ENCODE data around the gene DVL3. TPM values are rescaled to one million over a fixed set of nuclear protein-coding genes. Genes with fewer than 3 reads are reported as not detected.

Gene DVL3
- total RNA-seq, 1 experiment from 2014 or later: 86.7 TPM

DNA sequence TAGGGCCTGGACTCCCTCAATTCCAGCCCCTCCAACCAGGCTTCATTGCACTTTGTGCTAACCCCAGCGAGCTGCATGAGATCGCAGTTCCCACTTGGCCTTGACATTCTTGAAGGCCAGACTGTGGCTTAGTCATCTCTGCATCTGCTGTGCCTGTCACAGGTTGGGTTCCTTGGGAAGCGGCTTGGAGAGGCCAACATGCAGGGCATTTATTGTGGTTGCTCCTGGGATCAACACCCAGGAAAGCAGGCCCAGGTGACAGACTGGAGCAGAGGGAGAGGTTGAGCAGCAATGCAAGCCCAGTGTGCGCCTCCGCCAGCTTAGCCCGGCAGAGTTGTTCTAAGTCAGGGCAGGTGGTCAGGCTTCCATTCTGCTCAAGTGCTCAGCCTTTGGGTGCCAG is 41.4 kb downstream of the DVL3 start:
- no peak overlapping the region for H3K27ac Mint-ChIP-seq (ENCODE audit: unreplicated experiment)
- CTCF ChIA-PET: no interaction called here
- TF ChIP-seq, protein P1, sequence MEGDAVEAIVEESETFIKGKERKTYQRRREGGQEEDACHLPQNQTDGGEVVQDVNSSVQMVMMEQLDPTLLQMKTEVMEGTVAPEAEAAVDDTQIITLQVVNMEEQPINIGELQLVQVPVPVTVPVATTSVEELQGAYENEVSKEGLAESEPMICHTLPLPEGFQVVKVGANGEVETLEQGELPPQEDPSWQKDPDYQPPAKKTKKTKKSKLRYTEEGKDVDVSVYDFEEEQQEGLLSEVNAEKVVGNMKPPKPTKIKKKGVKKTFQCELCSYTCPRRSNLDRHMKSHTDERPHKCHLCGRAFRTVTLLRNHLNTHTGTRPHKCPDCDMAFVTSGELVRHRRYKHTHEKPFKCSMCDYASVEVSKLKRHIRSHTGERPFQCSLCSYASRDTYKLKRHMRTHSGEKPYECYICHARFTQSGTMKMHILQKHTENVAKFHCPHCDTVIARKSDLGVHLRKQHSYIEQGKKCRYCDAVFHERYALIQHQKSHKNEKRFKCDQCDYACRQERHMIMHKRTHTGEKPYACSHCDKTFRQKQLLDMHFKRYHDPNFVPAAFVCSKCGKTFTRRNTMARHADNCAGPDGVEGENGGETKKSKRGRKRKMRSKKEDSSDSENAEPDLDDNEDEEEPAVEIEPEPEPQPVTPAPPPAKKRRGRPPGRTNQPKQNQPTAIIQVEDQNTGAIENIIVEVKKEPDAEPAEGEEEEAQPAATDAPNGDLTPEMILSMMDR (IDR thresholded peaks at IDR 0.05; ENCODE audit: insufficient read depth in 1 of 2, low read depth in 1 of 2, low read length in 1 of 2, severe bottlenecking in 1 of 2, unreplicated experiment in 1 of 2): no peak

DNA sequence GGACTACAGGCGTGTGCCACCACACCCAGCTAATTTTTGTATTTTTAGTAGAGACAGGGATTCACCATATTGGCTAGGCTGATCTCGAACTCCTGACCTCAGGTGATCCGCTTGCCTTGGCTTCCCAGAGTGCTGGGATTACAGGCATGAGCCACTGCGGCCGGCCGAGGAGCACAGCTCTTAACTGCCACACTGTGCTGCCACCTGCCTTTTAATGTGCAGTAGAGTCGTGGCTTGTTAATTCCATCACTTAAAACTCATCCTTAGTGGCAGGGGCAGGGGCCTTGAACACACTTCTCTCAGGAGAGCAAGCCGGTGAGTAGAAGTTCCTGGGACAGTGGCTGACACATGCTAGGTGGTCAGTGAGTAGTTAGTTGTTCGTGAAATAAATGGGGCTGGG is 43.3 kb downstream of the DVL3 start:
- no peak overlapping the region for H3K27ac Mint-ChIP-seq (ENCODE audit: unreplicated experiment)
- Histone ChIP-seq H3K4me1 (no peaks in the 10 kb centered on the region), H3K4me3 (ENCODE audit: low read depth, low read length) (no peak overlapping the region), H3K9me3 (no peaks in the 10 kb centered on the region), H3K27me3 (replicated peaks; ENCODE audit: control insufficient read depth, insufficient read depth, low read length) (no peaks in the 10 kb centered on the region), H3K36me3 (ENCODE audit: control insufficient read depth, insufficient read depth, low read length) (peaks cover 3% of the 10 kb centered on the region; the same call in 1 of the 2 replicates)
- intact Hi-C loops (cut with micrococcal nuclease; ENCODE audit: unreplicated experiment): no loop called here
- no TSS peak for BruUV-seq (replicated peaks)
- POLR2A ChIA-PET: no interaction called here
- no peaks in the 10 kb centered on the region for H3K27me3 Mint-ChIP-seq (ENCODE audit: insufficient read depth, unreplicated experiment)
- H3K4me1 Mint-ChIP-seq (ENCODE audit: low read depth, unreplicated experiment): no peaks in the 10 kb centered on the region
- H3K4me3 Mint-ChIP-seq (ENCODE audit: unreplicated experiment): no peak overlapping the region
- CTCF ChIA-PET: no interaction called here
- peaks cover 26% of the 10 kb centered on the region for H3K36me3 Mint-ChIP-seq (ENCODE audit: insufficient read depth, unreplicated experiment)
- TF ChIP-seq, protein P1 (IDR thresholded peaks at IDR 0.05; ENCODE audit: insufficient read depth in 1 of 2, low read depth in 1 of 2, low read length in 1 of 2, severe bottlenecking in 1 of 2, unreplicated experiment in 1 of 2): no peak
- no peaks in the 10 kb centered on the region for H3K9me3 Mint-ChIP-seq (ENCODE audit: unreplicated experiment)
- no peak for DNase-seq

More for the DNA sequence above, 41.4 kb downstream of the DVL3 start:
- H3K27me3 ChIP-seq (replicated peaks; ENCODE audit: control insufficient read depth, insufficient read depth, low read length): no peaks in the 10 kb centered on the region
- Mint-ChIP-seq H3K36me3 (ENCODE audit: insufficient read depth, unreplicated experiment) (peaks cover 45% of the 10 kb centered on the region), H3K4me3 (ENCODE audit: unreplicated experiment) (no peak overlapping the region), H3K27me3 (ENCODE audit: insufficient read depth, unreplicated experiment) (no peaks in the 10 kb centered on the region), H3K9me3 (ENCODE audit: unreplicated experiment) (no peaks in the 10 kb centered on the region), H3K4me1 (ENCODE audit: low read depth, unreplicated experiment) (no peaks in the 10 kb centered on the region)
- no peak overlapping the region for H3K4me3 ChIP-seq (ENCODE audit: low read depth, low read length)
- H3K4me1 ChIP-seq: no peaks in the 10 kb centered on the region
- DNase-seq: no peak
- BruUV-seq (replicated peaks): no TSS peak
- no peaks in the 10 kb centered on the region for H3K9me3 ChIP-seq
- H3K36me3 ChIP-seq (ENCODE audit: control insufficient read depth, insufficient read depth, low read length): peaks cover 3% of the 10 kb centered on the region; the same call in 1 of the 2 replicates
- POLR2A ChIA-PET: interaction anchor here (1.5 kb wide), 1 partner anchor 10 kb away, joined by 3 read pairs; no protein-coding TSS in a partner anchor
- intact Hi-C loops (cut with micrococcal nuclease; ENCODE audit: unreplicated experiment): no loop called here

DNA sequence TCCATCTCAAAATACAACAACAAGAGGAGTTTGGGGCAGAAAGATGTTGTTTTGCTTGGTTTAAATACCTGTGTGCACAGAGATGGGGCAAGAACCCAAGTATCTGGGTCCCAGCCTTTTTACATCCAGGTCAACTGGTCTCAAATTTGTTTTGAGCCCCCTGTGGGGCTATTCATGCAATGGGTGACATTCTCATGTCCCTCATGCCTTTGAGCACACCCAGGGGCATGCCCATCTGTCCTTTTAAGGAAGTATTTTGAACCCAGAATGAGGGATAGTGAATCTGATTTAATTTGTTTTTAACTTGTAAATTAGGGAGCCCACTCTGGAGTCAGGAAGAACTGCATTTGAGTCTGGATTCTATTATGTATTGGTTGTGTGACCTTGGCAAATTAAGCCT is 45.6 kb downstream of the DVL3 start:
- intact Hi-C loops (cut with micrococcal nuclease; ENCODE audit: unreplicated experiment): no loop called here
- ChIA-PET CTCF (no interaction called here), POLR2A (no interaction called here)
- Histone ChIP-seq H3K4me1 (no peaks in the 10 kb centered on the region), H3K9me3 (no peaks in the 10 kb centered on the region), H3K4me3 (ENCODE audit: low read depth, low read length) (no peak overlapping the region), H3K36me3 (ENCODE audit: control insufficient read depth, insufficient read depth, low read length) (no peaks in the 10 kb centered on the region), H3K27me3 (replicated peaks; ENCODE audit: control insufficient read depth, insufficient read depth, low read length) (no peaks in the 10 kb centered on the region)
- Mint-ChIP-seq H3K4me3 (ENCODE audit: unreplicated experiment) (no peak overlapping the region), H3K27me3 (ENCODE audit: insufficient read depth, unreplicated experiment) (peaks cover 3% of the 10 kb centered on the region), H3K9me3 (ENCODE audit: unreplicated experiment) (no peaks in the 10 kb centered on the region), H3K36me3 (ENCODE audit: insufficient read depth, unreplicated experiment) (peaks cover 8% of the 10 kb centered on the region), H3K4me1 (ENCODE audit: low read depth, unreplicated experiment) (no peaks in the 10 kb centered on the region), H3K27ac (ENCODE audit: unreplicated experiment) (no peak overlapping the region)
- no TSS peak for BruUV-seq (replicated peaks)
- TF ChIP-seq, protein P1 (IDR thresholded peaks at IDR 0.05; ENCODE audit: insufficient read depth in 1 of 2, low read depth in 1 of 2, low read length in 1 of 2, severe bottlenecking in 1 of 2, unreplicated experiment in 1 of 2): no peak
- DNase-seq: no peak
